ENCODE results near the gene FAM43A. TPM values are rescaled to one million over a fixed set of nuclear protein-coding genes. Genes with fewer than 3 reads are reported as not detected.

The FAM43A gene
- total and polyA plus RNA-seq, 9 of the 15 experiments (the other 6 are each of a cell fraction or from before 2014, with no cell fraction given) = 0.03 to 1.2 (median 0.21) TPM

GRCh38 chr3:194671900-194672808 lies 13.5 kb upstream of the FAM43A start, which contains the start of gene LSG1 (continued):
- TF ChIP-seq ARHGAP35 (IDR thresholded peaks at IDR 0.05; ENCODE audit: partially characterized antibody) (no peak), ATF7 (IDR thresholded peaks at IDR 0.05) (peak; percentile 99), RB1 (IDR thresholded peaks at IDR 0.05; ENCODE audit: low read depth) (peak; percentile 84), ZNF444 (CRISPR knock-in tag; IDR thresholded peaks at IDR 0.05) (no peak), RNF219 (CRISPR knock-in tag; IDR thresholded peaks at IDR 0.05) (no peak), RCOR1 (IDR thresholded peaks at IDR 0.05; ENCODE audit: borderline replicate concordance in 1 of 2, low read depth in 2 of 2, low read length in 2 of 2) (peak in 1 of 2 experiments; percentile 60; a peak in 1 of 4 replicates), HDAC8 (tag; IDR thresholded peaks at IDR 0.05) (no peak; the same call in 1 of the 2 replicates), ZNF175 (CRISPR knock-in tag; IDR thresholded peaks at IDR 0.05; ENCODE audit: low read depth) (peak; percentile 71; the same call in 1 of the 2 replicates), ZC3H4 (CRISPR knock-in tag; IDR thresholded peaks at IDR 0.05; ENCODE audit: borderline replicate concordance) (no peak), ID3 (CRISPR knock-in tag; IDR thresholded peaks at IDR 0.05) (no peak), ID3 (tag; IDR thresholded peaks at IDR 0.05) (peak; percentile 76; the same call in 1 of the 2 replicates), SMARCB1 (IDR thresholded peaks at IDR 0.05; ENCODE audit: insufficient read length, low read depth) (no peak), ILK (tag; IDR thresholded peaks at IDR 0.05; ENCODE audit: borderline replicate concordance, low read depth) (no peak), ZNF324 (CRISPR knock-in tag; IDR thresholded peaks at IDR 0.05) (no peak), JUN (IDR thresholded peaks at IDR 0.05; ENCODE audit: borderline replicate concordance, low read depth, low read length) (peak; percentile 61; the same call in 1 of the 2 replicates), JUN (CRISPR knock-in tag; IDR thresholded peaks at IDR 0.05; ENCODE audit: borderline replicate concordance) (no peak), SMARCA5 (IDR thresholded peaks at IDR 0.05) (no peak), HCFC1 (IDR thresholded peaks at IDR 0.05; ENCODE audit: low read depth, low read length) (peak; percentile 81), ZNF592 (IDR thresholded peaks at IDR 0.05) (0 out of 2 replicates have a peak, but pooled peaks have one; percentile 64)

All from K562 (cell line).